ENCODE data around the gene PITPNC1. TPM values are rescaled to one million over a fixed set of nuclear protein-coding genes. Genes with fewer than 3 reads are reported as not detected.

The PITPNC1 gene
- polyA plus RNA-seq, 1 donor from 2014 or later = 18.8 TPM

DNA sequence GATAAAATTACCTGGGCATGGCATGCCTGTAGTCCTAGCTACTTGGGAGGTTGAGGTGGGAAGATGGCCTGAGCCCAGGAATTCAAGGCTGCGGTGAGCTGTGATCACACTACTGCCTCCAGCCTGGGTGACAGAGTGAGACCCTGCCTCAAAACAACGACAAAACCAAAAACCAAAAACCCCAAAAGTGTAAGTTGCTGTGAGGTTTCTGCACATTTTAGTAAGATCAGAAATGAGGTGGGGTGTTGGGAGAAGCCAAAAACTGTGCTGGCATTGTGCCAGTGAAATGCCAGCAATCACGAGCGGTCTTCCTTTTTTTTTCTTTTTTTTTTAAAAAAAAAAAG is 114.6 kb downstream of the PITPNC1 start:
- Histone ChIP-seq H4K20me1 (ENCODE audit: insufficient read depth) (no peaks in the 10 kb centered on the region), H3K4me2 (ENCODE audit: low read length) (no peak overlapping the region), H3K27me3 (ENCODE audit: insufficient read depth, low read depth, low read length) (no peaks in the 10 kb centered on the region), H3K79me2 (replicated peaks; ENCODE audit: insufficient read depth, low read length) (no peaks in the 10 kb centered on the region), H2AFZ (ENCODE audit: low read depth, low read length) (no peak overlapping the region), H3K9me3 (ENCODE audit: low read length) (no peaks in the 10 kb centered on the region), H3K27ac (ENCODE audit: low read length) (no peak overlapping the region), H3K4me3 (ENCODE audit: low read length) (no peak overlapping the region), H3K9me2 (ENCODE audit: insufficient read depth, low read length) (no peaks in the 10 kb centered on the region), H3K36me3 (ENCODE audit: insufficient read depth, low read length) (no peaks in the 10 kb centered on the region), H3F3A (ENCODE audit: insufficient read depth, low read length, poor library complexity, severe bottlenecking) (no peaks in the 10 kb centered on the region), H3K9ac (ENCODE audit: low read length) (no peak overlapping the region)
- TF ChIP-seq, protein P1, sequence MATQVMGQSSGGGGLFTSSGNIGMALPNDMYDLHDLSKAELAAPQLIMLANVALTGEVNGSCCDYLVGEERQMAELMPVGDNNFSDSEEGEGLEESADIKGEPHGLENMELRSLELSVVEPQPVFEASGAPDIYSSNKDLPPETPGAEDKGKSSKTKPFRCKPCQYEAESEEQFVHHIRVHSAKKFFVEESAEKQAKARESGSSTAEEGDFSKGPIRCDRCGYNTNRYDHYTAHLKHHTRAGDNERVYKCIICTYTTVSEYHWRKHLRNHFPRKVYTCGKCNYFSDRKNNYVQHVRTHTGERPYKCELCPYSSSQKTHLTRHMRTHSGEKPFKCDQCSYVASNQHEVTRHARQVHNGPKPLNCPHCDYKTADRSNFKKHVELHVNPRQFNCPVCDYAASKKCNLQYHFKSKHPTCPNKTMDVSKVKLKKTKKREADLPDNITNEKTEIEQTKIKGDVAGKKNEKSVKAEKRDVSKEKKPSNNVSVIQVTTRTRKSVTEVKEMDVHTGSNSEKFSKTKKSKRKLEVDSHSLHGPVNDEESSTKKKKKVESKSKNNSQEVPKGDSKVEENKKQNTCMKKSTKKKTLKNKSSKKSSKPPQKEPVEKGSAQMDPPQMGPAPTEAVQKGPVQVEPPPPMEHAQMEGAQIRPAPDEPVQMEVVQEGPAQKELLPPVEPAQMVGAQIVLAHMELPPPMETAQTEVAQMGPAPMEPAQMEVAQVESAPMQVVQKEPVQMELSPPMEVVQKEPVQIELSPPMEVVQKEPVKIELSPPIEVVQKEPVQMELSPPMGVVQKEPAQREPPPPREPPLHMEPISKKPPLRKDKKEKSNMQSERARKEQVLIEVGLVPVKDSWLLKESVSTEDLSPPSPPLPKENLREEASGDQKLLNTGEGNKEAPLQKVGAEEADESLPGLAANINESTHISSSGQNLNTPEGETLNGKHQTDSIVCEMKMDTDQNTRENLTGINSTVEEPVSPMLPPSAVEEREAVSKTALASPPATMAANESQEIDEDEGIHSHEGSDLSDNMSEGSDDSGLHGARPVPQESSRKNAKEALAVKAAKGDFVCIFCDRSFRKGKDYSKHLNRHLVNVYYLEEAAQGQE (IDR thresholded peaks at IDR 0.05; ENCODE audit: borderline replicate concordance) = no peak
- no peak for TF ChIP-seq RAD21 (conservative IDR thresholded peaks at IDR 0.05)
- no peak for TF ChIP-seq TAF1 (IDR thresholded peaks at IDR 0.05; ENCODE audit: low read depth)

DNA sequence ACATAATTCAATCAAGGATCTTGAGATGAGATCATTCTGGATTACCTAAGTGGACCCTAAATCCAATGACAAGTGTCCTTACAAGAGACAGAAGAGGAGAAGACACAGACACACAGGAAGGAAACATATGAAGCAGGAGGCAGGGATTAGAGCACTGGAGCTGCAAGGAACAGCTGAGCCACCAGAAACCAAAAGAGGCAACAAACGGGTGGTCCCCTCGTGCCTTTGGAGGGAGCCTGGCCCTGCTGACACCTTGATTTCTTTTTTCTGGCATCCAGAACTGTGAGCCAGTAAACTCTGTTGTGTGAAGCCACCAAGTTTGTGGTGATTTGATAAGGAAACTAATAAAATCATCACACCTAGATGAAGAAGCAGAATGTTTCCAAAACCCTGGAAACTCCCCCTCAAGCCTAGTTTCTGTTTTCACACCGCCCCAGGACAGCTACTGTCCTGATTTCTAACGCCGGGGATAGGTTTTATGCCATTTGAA is 115.2 kb downstream of the PITPNC1 start:
- Histone ChIP-seq H3K36me3 (ENCODE audit: insufficient read depth, low read length) (no peaks in the 10 kb centered on the region), H3K4me2 (ENCODE audit: low read length) (no peak overlapping the region), H3K9ac (ENCODE audit: low read length) (no peak overlapping the region), H3K9me2 (ENCODE audit: insufficient read depth, low read length) (no peaks in the 10 kb centered on the region), H3K79me2 (replicated peaks; ENCODE audit: insufficient read depth, low read length) (no peaks in the 10 kb centered on the region), H3F3A (ENCODE audit: insufficient read depth, low read length, poor library complexity, severe bottlenecking) (no peaks in the 10 kb centered on the region), H4K20me1 (ENCODE audit: insufficient read depth) (no peaks in the 10 kb centered on the region), H2AFZ (ENCODE audit: low read depth, low read length) (no peak overlapping the region), H3K27me3 (ENCODE audit: insufficient read depth, low read depth, low read length) (no peaks in the 10 kb centered on the region), H3K27ac (ENCODE audit: low read length) (no peak overlapping the region), H3K4me3 (ENCODE audit: low read length) (no peak overlapping the region), H3K9me3 (ENCODE audit: low read length) (no peaks in the 10 kb centered on the region)
- TF ChIP-seq, protein P1 (IDR thresholded peaks at IDR 0.05; ENCODE audit: borderline replicate concordance) = no peak
- no peak for TF ChIP-seq EP300 (conservative IDR thresholded peaks at IDR 0.05; ENCODE audit: poor library complexity, severe bottlenecking)
- TF ChIP-seq EZH2 (IDR thresholded peaks at IDR 0.05; ENCODE audit: borderline replicate concordance, insufficient read depth, low read length, poor library complexity, severe bottlenecking) = no peak
- TF ChIP-seq, protein P2, sequence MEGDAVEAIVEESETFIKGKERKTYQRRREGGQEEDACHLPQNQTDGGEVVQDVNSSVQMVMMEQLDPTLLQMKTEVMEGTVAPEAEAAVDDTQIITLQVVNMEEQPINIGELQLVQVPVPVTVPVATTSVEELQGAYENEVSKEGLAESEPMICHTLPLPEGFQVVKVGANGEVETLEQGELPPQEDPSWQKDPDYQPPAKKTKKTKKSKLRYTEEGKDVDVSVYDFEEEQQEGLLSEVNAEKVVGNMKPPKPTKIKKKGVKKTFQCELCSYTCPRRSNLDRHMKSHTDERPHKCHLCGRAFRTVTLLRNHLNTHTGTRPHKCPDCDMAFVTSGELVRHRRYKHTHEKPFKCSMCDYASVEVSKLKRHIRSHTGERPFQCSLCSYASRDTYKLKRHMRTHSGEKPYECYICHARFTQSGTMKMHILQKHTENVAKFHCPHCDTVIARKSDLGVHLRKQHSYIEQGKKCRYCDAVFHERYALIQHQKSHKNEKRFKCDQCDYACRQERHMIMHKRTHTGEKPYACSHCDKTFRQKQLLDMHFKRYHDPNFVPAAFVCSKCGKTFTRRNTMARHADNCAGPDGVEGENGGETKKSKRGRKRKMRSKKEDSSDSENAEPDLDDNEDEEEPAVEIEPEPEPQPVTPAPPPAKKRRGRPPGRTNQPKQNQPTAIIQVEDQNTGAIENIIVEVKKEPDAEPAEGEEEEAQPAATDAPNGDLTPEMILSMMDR (IDR thresholded peaks at IDR 0.05; ENCODE audit: poor library complexity, severe bottlenecking) = no peak
- no peak for TF ChIP-seq MXI1 (conservative IDR thresholded peaks at IDR 0.05; ENCODE audit: poor library complexity, severe bottlenecking)
- TF ChIP-seq SMC3 (conservative IDR thresholded peaks at IDR 0.05; ENCODE audit: poor library complexity) = no peak
- TF ChIP-seq TAF1 (IDR thresholded peaks at IDR 0.05; ENCODE audit: low read depth) = no peak
- no peak for TF ChIP-seq RAD21 (conservative IDR thresholded peaks at IDR 0.05)
- TF ChIP-seq POLR2AphosphoS5 (IDR thresholded peaks at IDR 0.05) = no peak

Measured in neural cell (in vitro differentiated cells).